ENCODE data around the gene ATP11A.

DNA sequence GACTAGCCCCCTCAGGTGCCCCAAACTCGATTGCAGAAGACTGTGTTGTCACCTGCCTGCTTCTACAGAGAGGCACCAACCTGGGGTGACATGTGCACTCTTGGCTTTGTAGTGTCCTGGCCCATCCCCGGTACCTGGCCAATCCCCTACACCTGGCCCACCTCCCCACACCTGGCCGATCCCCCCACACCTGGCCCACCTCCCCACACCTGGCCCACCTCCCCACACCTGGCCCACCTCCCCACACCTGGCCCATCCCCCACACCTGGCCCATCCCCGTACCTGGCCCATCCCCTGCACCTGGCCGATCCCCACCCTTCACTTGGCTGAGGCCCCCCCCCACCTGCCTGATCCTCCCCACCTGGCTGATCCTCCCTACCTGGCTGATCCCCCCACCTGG lies 25.4 kb downstream of the ATP11A start:
- no peak for TF ChIP-seq POLR2A (IDR thresholded peaks at IDR 0.05)
- TF ChIP-seq, protein P1, sequence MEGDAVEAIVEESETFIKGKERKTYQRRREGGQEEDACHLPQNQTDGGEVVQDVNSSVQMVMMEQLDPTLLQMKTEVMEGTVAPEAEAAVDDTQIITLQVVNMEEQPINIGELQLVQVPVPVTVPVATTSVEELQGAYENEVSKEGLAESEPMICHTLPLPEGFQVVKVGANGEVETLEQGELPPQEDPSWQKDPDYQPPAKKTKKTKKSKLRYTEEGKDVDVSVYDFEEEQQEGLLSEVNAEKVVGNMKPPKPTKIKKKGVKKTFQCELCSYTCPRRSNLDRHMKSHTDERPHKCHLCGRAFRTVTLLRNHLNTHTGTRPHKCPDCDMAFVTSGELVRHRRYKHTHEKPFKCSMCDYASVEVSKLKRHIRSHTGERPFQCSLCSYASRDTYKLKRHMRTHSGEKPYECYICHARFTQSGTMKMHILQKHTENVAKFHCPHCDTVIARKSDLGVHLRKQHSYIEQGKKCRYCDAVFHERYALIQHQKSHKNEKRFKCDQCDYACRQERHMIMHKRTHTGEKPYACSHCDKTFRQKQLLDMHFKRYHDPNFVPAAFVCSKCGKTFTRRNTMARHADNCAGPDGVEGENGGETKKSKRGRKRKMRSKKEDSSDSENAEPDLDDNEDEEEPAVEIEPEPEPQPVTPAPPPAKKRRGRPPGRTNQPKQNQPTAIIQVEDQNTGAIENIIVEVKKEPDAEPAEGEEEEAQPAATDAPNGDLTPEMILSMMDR (IDR thresholded peaks at IDR 0.05): no peak
